ENCODE measurements around the gene ANKRD10.

ANKRD10 gene

DNA sequence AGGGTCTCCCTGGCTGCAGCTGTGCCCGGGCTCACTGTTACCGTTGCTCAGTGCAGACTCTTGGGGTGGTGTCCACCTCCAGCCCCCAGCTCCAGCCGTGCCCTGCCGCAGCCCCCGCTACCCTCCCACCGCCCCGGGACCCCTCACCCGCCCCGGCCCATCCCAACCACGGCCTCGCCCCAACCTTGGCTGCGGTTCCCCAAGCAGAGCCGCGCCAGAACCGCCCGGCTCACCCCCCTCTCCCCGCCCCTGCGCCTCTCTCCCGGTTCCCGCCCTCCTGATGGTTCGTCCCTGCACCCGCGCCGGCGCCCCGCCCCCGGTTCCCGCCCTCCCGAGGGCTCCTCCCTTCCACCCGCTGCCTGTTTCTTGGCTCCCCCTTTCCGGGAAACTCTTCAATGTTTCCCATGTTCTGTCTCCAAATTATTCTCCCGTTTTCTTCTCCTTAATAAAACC, 40.3 kb downstream of the ANKRD10 start:
- TF ChIP-seq, protein P1, sequence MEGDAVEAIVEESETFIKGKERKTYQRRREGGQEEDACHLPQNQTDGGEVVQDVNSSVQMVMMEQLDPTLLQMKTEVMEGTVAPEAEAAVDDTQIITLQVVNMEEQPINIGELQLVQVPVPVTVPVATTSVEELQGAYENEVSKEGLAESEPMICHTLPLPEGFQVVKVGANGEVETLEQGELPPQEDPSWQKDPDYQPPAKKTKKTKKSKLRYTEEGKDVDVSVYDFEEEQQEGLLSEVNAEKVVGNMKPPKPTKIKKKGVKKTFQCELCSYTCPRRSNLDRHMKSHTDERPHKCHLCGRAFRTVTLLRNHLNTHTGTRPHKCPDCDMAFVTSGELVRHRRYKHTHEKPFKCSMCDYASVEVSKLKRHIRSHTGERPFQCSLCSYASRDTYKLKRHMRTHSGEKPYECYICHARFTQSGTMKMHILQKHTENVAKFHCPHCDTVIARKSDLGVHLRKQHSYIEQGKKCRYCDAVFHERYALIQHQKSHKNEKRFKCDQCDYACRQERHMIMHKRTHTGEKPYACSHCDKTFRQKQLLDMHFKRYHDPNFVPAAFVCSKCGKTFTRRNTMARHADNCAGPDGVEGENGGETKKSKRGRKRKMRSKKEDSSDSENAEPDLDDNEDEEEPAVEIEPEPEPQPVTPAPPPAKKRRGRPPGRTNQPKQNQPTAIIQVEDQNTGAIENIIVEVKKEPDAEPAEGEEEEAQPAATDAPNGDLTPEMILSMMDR (IDR thresholded peaks at IDR 0.05; ENCODE audit: borderline replicate concordance, insufficient read depth, low read depth, low read length), result no peak
- H3K4me3 ChIP-seq (ENCODE audit: low read depth, low read length), result no peak overlapping the region

DNA sequence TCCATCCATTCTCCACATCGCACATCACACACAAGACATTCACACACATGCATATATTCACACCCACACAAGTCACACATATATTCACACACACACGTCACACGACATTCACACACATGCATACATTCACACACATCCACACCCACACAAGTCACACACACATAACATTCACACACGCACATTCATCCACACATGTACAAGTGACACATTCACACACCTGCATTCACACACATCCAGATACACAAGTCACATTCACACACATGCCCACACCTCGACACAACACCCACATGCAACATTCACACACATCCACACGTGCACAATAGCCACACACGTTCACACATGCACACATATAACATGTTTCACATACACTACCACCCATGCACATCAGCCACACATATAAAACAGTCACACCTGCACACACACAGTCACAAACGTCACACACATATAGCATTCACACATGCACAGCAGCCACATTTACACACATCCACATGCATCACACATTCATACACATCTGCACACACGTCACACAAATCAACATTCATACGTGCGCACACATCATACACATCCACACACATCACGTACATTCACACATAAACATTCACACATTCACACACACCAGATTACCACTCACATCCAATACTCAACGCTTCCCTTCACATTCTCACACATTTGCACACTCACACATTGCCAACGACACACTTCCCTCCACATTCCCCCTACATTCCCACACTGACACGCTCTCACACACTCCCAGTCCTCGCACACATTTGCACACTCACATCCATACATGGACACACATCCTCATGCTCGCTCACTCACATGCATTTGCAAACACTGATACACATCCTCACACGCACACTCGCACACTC, 41.0 kb downstream of the ANKRD10 start:
- TF ChIP-seq, protein P1 (IDR thresholded peaks at IDR 0.05; ENCODE audit: borderline replicate concordance, insufficient read depth, low read depth, low read length), result no peak
- no peak overlapping the region for H3K4me3 ChIP-seq (ENCODE audit: low read depth, low read length)

DNA sequence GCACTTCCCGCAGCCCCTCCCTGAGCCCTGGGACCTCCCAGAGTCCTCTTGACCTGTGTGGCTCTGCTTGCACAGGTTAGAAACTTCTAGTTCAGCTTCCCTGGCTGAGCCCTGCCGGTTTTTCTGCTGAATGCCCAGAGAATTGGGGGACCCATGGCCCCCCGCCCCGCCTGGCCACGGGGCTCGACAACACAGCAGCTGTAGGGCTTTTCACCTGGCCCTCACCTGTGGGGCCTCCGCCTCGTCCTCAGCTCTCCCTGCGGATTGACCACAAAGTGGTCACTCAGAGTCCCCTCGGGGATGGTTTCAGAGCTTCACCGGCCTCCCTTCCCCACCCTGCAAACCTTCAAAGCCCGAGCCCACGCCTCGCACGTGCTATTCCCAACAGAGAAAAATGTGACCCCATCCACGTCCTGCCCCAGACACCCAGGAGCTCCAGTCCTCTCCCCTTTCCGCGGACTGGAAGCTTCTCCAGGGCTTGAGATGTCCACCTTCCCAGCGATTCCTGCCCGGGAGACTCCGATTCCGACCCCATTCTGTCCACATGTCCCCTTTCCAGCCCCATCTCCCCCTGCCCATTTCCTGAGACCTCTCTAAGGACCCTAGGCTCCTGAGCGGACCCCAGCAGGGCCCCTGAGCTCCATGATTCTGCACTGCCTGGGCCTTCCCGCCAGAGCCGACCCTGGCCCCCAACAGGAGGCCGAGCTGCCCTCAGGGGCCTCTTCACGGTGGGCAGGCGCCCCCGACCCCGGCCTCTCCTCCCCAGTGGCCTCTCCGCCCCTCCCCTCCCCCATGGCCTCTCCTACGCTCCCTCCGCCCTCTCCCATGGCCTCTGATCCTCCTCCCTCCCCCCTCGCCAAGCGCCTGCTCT, 41.9 kb downstream of the ANKRD10 start:
- TF ChIP-seq, protein P1 (IDR thresholded peaks at IDR 0.05; ENCODE audit: borderline replicate concordance, insufficient read depth, low read depth, low read length), result no peak
- H3K4me3 ChIP-seq (ENCODE audit: low read depth, low read length), result no peak overlapping the region

DNA sequence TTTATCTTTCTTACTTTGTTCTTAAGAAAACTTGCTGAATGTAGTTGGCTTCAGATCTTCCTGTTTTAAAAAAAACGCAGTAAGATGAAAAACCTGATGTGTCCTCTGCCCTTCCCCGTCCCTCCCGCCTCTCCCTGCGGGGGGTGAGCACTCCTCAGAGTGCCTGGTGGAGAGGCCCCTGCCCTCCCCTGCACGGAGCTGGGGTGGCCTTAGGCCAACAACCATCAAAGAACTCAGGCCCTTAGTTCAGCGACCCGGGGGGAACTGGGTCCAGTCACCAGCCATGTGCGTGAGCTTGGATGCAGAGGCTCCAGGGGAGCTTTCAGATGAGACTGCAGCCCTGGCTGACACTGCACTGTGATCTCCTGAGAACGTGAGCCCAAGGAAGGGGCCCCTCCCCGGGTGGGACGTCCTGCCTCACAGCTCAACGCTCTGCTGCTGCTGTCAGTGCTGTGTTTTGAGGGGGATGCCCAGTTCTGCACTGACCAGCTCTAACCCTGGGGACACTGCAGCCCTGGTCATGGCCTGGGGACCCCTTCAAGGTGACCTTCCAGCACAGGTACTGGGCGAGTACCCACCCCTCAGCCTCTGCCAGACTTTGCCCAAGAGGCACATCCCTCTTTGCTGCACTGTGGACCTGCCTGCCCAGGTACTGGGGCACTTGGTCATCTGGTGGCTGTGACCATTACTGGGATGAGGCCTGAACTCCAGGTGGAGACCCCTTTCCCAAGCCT, 42.7 kb downstream of the ANKRD10 start:
- TF ChIP-seq, protein P1 (IDR thresholded peaks at IDR 0.05; ENCODE audit: borderline replicate concordance, insufficient read depth, low read depth, low read length), result no peak
- no peak overlapping the region for H3K4me3 ChIP-seq (ENCODE audit: low read depth, low read length)

DNA sequence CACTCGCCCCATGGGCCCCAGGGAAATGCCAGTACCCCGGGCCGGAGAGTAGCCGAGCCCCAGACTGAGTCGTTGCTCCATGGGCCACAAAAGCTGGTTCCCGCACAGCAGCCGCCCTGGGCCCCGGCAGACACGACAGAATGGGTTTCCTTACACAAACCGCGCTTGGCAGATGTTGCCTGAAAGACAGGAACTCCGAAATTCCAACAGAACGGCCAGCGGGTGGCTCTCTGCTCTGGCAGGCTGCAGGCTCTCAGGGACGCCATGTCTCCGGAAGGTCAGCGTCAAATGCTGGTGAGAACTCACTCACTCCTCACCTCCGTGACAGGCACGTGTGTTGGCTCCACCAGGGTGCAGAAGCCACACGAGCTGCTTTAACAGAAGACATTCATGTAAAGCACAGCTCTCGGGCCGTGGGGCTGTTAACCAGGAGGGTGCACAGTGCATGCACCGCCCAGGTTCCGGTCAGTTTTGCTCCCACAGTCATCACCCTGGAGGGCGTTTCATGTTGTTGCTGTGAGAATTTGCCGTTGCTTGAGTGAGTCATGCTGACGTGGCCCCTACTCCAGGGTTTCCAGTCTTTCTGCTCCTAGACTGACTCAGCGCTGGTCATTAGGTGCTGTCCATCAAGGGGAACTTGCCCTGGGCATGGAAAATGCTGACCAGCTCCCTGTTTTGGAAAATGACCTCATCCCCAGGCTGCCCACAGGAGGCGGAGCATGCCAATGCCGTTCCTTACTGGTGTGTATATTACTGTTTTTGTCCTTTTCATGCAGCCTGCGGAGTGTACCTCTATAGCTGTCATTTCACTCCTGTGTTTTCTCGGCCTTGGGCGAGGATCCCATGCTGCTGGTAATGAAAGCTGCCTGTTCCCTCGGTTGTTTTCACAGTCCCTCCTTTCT, 44.8 kb downstream of the ANKRD10 start:
- TF ChIP-seq, protein P1 (IDR thresholded peaks at IDR 0.05; ENCODE audit: borderline replicate concordance, insufficient read depth, low read depth, low read length), result no peak
- no peak overlapping the region for H3K4me3 ChIP-seq (ENCODE audit: low read depth, low read length)

DNA sequence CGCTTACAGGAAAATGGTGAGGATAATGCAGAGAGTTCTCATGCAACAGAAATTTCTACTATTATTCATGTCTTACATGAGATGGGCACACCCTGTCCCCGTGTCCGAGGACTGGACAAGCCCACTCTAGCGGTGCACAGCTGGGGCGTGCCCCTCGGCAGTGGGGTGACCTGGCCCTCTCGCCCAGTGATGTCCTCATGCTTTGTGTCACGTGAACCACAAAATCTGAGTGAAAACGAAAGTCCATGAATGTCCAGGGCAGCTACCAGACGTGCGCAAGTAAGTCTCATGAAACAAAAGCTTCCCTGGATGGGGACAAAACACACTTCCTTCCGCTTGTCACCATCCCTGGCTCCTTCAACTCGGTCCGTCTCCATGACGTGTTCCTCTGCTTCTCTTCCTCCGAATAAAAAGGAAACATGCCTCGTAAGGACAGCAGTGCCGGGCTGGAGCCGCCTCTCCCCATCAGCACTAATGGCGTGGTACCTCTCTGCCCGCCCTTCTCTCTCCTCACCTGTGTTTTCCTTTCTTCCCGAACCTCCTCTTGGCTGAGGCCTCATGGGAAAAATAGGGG, 45.6 kb downstream of the ANKRD10 start:
- no peak overlapping the region for H3K4me3 ChIP-seq (ENCODE audit: low read depth, low read length)
- TF ChIP-seq, protein P1 (IDR thresholded peaks at IDR 0.05; ENCODE audit: borderline replicate concordance, insufficient read depth, low read depth, low read length), result no peak
